Calu3 (cell line): ENCODE data around the gene S100G. TPM values are rescaled to one million over a fixed set of nuclear protein-coding genes. Genes with fewer than 3 reads are reported as not detected.

Experiments used
- BruUV-seq: library from RNA; stranded (reverse); fragments of 400-500 nt; replicated peaks from 2 replicates; lab custom pipeline; 2021; lab: Mats Ljungman, UMichigan
- CTCF ChIA-PET: fragments of 300-600 bp; sonication (Branson Sonifier 250); formaldehyde crosslinking; loops from one replicate; lab custom pipeline; 2022; ENCODE audit warnings: antibody characterized with exemption; lab: Charles Lee
- DNase-seq: peaks from one replicate; pipeline ENCODE4 v3.0.0; 2022
- H3K27ac Mint-ChIP-seq: one replicate; pipeline ENCODE4 v1.8.0; 2022; ENCODE audit warnings: mixed read lengths; ENCODE audit not compliant: unreplicated experiment
- H3K27me3 Mint-ChIP-seq: one replicate; pipeline ENCODE4 v1.8.0; 2022; ENCODE audit warnings: mixed read lengths; ENCODE audit not compliant: unreplicated experiment
- H3K36me3 Mint-ChIP-seq: one replicate; pipeline ENCODE4 v1.8.0; 2022; ENCODE audit warnings: mild to moderate bottlenecking, moderate library complexity, mixed read lengths; ENCODE audit not compliant: insufficient read depth, unreplicated experiment
- H3K4me1 Mint-ChIP-seq: one replicate; pipeline ENCODE4 v1.8.0; 2022; ENCODE audit warnings: mild to moderate bottlenecking, low read depth, mixed read lengths; ENCODE audit not compliant: unreplicated experiment
- H3K4me3 Mint-ChIP-seq: one replicate; pipeline ENCODE4 v1.8.0; 2022; ENCODE audit warnings: mild to moderate bottlenecking, low read depth, moderate library complexity, mixed read lengths; ENCODE audit not compliant: unreplicated experiment
- H3K9me3 Mint-ChIP-seq: one replicate; pipeline ENCODE4 v1.8.0; 2022; ENCODE audit warnings: low read depth, mixed read lengths; ENCODE audit not compliant: unreplicated experiment
- CTCF ChIP-seq: fragments of 200-600 bp; IDR thresholded peaks from one replicate; pipeline ENCODE4 v1.8.0; 2022; ENCODE audit warnings: antibody characterized with exemption; ENCODE audit not compliant: unreplicated experiment
- intact Hi-C: fragments of 100-400 bp; cut with micrococcal nuclease; formaldehyde crosslinking; loops from one replicate; pipeline ENCODE4 v1.10.0; 2022; ENCODE audit not compliant: unreplicated experiment
- total RNA-seq: library from RNA; stranded (reverse); gene quantifications from 2 replicates; pipeline ENCODE4 v1.2.3, GENCODE V29; 2022

S100G gene
- total RNA-seq, 1 experiment from 2014 or later, result not detected

DNA sequence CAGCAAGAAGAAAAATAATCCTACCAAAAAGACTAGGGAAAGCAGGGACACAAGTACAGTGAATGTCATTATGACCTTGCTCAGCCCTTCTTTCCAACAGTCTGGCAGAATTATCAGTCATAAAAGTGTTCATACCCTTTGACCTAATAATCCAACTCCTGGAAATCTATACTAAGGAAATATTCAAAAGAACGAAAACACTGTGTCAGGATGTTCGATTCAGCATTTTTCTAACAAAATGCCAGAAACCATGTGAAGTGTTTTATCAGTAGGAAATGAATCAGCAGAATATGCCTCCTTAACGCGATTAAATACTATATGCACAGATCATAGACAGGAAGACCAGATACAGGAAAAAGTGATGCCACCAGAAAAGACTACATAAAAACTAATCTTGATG, 16.2 kb upstream of the S100G start:
- no peak overlapping the region for H3K27ac Mint-ChIP-seq
- no peak for TF ChIP-seq CTCF
- intact Hi-C loops, result no loop called here

DNA sequence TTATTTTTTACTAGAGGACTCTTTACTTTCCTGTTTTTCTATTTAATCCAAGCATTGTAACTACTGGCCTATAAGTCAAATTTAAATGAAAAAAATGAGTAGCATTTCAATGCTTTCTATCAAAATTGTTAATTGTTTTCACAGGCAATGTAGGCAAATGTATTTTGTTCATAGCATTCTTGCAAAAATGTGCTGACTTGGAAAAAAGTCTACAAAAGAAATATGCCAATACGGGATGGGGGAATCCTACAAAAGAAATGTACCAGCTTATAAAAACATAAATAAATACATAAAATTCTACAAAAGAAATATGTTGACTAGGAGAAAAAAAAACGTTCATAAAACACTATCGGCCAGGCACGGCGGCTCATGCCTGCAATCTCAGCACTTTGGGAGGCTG, 14.9 kb upstream of the S100G start:
- peaks cover 8% of the 10 kb centered on the region for H3K36me3 Mint-ChIP-seq
- CTCF ChIA-PET, result interaction anchor here (0.6 kb wide), 1 partner anchor 107 kb away, joined by 4 read pairs; no protein-coding TSS in a partner anchor
- H3K4me3 Mint-ChIP-seq, result no peak overlapping the region
- no peak overlapping the region for H3K27ac Mint-ChIP-seq
- intact Hi-C loops, result no loop called here
- no peak for TF ChIP-seq CTCF
- H3K9me3 Mint-ChIP-seq, result no peaks in the 10 kb centered on the region
- H3K27me3 Mint-ChIP-seq, result no peaks in the 10 kb centered on the region
- no peaks in the 10 kb centered on the region for H3K4me1 Mint-ChIP-seq
- DNase-seq, result no peak
- no TSS peak for BruUV-seq

More for the DNA sequence above, 16.2 kb upstream of the S100G start:
- H3K27me3 Mint-ChIP-seq, result no peaks in the 10 kb centered on the region
- H3K9me3 Mint-ChIP-seq, result no peaks in the 10 kb centered on the region
- no peak overlapping the region for H3K4me3 Mint-ChIP-seq
- no peaks in the 10 kb centered on the region for H3K4me1 Mint-ChIP-seq
- no TSS peak for BruUV-seq
- DNase-seq, result no peak
- CTCF ChIA-PET, result no interaction called here
- H3K36me3 Mint-ChIP-seq, result peaks cover 8% of the 10 kb centered on the region

DNA sequence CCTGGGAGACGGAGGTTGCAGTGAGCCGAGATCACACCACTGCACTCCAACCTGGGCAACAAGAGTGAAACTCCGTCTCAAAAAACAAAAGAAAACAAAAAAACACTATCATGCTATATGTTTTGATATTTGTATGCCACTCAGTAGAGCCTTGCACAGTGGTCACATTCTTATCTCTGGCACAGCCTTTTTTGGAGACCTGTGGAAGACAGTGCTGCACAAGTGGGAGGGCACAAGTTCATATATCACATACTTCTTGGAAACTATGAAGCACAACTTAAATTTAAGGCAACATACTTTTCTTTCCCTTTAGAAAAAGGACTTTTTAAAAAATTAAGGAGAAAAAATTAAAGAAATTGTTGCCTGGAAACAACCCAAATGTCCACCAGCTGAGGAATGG, 14.4 kb upstream of the S100G start:
- Mint-ChIP-seq H3K36me3 (peaks cover 8% of the 10 kb centered on the region), H3K4me1 (no peaks in the 10 kb centered on the region), H3K9me3 (no peaks in the 10 kb centered on the region), H3K27ac (no peak overlapping the region), H3K27me3 (no peaks in the 10 kb centered on the region), H3K4me3 (no peak overlapping the region)
- intact Hi-C loops, result no loop called here
- no TSS peak for BruUV-seq
- CTCF ChIA-PET, result interaction anchor here (0.6 kb wide), 1 partner anchor 12 kb away, joined by 6 read pairs; no protein-coding TSS in a partner anchor
- no peak for TF ChIP-seq CTCF
- DNase-seq, result no peak

DNA sequence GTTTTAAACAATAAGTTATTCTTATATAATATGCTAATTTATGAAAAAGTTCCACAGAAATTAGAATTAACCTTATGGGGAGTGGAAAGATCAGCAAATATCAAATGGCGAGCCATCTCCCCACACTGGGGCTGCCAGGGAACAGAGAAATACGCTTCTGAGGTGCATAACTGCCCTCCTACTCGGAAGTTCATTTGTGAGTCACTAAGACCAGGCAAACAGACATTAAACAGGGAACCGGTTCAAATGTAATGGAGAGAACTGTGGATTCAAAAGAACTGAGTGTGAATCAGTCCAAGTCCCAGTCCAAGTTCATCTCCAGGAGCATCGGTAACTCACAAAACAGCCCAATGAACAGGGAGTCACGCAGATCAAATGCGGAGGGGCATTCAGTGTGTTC, 11.4 kb upstream of the S100G start:
- BruUV-seq, result no TSS peak
- Mint-ChIP-seq H3K9me3 (no peaks in the 10 kb centered on the region), H3K4me1 (no peaks in the 10 kb centered on the region), H3K27ac (no peak overlapping the region), H3K27me3 (no peaks in the 10 kb centered on the region), H3K4me3 (no peak overlapping the region), H3K36me3 (peaks cover under 1% of the 10 kb centered on the region)
- intact Hi-C loops, result no loop called here
- DNase-seq, result no peak
- TF ChIP-seq CTCF, result no peak
- CTCF ChIA-PET, result no interaction called here
